Medulla oblongata (tissue), 1 donor: Measurements from ENCODE around the gene CFAP410.
"Not testable (repeated sequence)": the region's sequence is repeated elsewhere in the genome, so short reads cannot be mapped to it uniquely, and the experiment has no call there.

Experiments used
- DNase-seq: peaks from one replicate; pipeline ENCODE4 v3.0.0-alpha.2; 2015; ENCODE audit errors: extremely low spot score

CFAP410 gene

DNA sequence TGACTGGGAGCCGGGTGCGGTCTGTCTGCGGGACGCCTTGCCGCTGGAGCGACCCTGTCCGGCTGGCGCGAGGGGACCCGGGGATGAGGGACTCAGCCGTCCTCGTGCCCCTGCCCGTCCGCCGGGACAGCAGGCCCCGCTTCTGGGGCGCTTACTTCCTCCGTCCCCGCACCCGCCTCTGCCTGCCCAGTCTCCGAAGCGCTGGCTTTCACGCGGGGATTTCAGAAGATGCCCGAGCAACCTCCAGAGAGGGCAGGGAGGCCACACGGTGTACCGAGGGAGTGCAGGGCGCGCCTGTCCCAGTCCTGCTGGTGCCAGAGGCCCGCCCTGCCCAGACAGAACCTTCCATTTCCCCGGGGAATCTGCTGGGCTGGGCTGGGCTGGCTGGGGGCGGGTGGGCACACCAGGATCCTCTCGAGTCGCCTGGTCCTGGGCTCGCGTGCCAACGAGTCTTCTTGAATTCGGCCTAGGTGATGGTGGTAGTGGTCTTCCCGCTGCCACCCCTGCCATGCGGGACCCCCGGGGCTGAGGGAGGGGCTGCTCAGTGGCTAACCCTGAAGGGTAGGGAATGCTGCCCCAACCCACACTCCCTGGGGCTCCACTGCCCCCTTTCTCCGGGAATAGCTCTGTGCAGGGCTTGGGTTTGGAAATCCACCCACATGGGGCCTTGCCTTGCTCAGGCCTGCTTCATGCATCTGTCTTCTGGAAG lies 11.7 kb upstream of the CFAP410 start:
- no peak for DNase-seq

DNA sequence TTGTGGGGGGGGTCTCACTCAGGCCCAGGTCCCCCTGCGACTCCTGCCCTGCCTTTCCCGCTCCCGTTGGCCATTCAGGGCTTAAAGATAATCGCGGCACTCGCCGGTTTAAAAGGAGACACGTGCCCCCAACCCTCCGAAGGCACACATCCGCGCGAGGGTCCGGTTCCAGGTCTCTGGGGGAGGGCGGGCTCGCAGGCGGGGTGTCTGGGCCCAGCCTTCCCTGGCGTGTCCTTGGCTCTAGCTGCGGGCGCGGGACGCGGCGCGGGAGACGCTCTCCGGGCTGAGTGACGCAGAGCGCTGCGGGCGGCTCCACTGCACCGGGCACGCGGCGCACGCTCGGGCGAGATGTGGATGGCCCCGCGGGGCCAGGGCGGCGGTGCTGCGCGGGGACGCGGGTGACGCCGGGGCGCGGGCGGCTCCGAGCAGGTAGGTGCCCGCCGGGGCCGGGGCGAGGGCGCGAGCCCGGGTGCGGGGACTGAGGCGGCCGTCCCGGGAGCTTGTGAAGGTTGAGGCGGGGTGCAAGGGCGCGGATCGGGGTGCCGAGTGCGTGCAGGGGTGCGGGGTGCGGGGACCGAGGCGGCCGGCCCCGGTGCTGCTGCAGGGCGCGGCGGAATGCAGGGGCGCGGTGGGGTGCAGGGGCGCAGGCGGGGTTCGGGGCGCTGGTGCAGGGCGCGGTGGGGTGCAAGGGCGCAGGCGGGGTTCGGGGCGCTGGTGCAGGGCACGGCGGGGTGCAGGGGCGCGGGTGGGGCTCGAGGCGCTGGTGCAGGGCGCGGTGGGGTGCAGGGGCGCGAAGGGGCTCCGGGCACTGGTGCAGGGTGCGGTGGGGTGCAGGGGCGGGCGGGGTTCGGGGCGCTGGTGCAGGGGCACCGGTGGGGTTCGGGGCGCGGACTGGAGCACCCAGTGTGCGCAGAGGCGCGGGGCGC lies 10.9 kb upstream of the CFAP410 start:
- DNase-seq, result no peak

GRCh38 chr21:44349416-44349846 lies 10.2 kb upstream of the CFAP410 start:
- DNase-seq, result no peak

GRCh38 chr21:44348861-44349260 lies 9.7 kb upstream of the CFAP410 start:
- DNase-seq, result no peak

GRCh38 chr21:44347911-44348451 lies 8.8 kb upstream of the CFAP410 start:
- no peak for DNase-seq

GRCh38 chr21:44345495-44345894 lies 6.3 kb upstream of the CFAP410 start:
- DNase-seq, result no peak

GRCh38 chr21:44344541-44345183 lies 5.5 kb upstream of the CFAP410 start:
- DNase-seq, result no peak

GRCh38 chr21:44342981-44343380 lies 3.8 kb upstream of the CFAP410 start:
- not testable (repeated sequence) for DNase-seq

GRCh38 chr21:44341726-44342458 lies 2.7 kb upstream of the CFAP410 start:
- not testable (repeated sequence) for DNase-seq

DNA sequence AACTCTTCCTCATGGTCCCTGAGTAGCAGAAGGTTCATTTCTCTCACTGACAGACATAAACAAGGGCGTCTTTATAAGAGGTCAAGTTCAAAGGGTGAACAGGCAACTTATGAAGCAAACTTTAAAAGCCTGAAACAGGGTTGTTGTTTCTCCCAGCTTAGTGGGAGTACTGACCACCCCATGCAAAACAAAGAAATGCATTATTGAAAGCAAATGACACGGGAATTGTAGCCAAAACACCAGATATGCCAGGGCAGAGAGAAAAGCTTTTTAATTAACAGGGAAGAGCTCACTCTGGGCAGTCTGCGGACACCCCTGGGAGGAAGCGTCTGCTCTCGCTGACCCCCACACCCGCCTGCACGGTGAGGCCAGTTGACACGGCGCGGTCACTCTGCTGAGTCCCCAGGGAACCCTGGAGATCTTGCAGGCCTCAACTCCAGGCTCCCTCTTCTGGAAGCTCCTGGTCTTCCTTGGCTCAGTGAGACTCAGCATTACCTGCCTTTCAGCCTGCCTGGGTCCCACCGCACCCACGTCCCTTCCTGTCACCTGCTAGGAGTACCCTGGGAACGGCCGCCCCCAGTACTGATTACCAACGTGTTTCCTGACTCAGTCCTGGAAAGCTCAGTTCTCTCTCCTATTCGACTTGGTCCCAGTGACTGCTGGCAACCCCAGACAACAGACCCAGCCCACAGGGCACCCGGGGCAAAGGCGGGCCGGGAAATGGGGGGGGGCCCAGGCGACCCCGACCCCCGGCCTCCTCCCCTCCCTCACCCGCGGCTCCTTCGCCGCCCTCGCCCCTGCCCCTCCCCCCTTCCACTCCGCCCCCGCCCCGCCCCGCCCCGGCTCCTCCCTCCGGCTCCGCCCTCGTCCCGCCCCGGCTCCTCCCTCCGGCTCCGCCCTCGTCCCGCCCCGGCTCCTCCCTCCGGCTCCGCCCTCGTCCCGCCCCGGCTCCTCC lies 972 bp downstream of the CFAP410 start:
- DNase-seq, result peak; percentile 80

GRCh38 chr21:44337449-44337848 lies 1.7 kb downstream of the CFAP410 start:
- DNase-seq, result no peak

DNA sequence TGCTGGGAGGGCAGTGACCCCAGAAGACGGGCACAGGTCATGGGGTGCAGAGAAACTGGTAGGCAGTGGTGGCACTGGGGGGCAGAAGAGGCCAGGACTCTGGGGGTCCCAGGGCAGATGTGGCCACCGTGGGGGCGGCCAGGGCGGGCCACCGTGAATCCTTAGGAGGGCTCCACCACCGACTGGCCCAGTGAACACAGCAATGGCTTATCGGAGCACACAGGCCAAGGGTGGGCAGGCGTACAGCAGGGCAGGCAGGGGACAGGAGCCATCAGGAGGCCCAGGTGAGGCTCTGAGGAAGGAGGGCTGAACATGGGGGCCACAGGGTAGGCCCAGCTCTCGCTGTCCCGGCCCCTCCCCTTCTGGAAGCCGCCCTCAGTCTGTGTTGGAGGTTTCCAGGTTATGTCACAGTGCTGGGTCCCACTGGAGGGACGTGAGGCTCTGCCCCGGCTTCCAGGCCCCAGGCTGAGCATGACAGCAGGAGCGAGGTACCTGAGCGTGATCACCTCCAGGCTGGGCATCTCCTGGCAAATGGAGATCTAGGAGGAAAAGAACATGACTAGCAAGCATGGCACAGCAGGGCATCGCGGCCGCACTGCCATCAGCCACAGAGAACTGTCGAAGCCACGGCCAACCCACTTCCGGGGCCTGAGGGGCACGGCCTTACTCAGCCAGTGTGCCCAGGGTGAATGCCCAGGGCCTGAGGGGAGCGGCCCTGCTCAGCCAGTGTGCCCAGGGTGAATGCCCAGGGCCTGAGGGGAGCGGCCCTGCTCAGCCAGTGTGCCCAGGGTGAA lies 3.7 kb downstream of the CFAP410 start:
- no peak for DNase-seq

DNA sequence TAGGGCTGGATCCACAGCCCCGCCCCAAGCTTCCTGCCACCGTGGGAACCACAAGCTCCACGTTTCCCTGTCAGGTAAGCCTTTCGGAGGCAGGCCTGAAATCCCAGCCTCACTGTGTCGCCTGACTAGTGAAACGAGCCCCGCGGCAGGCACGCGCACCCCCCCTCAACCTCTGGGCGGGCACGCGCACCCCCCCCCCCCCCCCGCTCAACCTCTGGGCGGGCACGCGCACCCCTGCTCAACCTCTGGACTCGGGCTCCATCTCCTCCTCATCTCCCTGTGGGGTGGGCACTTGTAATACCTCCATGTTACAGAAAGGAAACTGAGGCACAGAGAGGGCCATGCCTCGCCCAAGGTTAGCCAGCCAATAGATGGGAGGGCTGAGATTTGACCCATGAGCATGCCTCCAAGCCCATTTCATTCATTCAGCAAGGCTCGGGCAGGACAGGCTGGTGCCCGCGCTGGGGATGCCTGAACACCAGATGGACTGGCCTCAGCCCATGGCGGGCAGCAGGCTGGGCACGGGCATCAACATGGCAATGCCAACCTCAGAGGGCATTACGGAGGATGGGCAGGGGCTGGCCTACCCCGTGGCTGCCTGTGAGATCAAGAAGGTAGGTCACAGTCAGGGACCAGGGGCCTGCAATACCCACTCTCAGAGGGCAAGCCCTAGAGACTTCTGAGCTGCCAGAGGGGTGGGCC lies 4.7 kb downstream of the CFAP410 start:
- DNase-seq, result no peak

DNA sequence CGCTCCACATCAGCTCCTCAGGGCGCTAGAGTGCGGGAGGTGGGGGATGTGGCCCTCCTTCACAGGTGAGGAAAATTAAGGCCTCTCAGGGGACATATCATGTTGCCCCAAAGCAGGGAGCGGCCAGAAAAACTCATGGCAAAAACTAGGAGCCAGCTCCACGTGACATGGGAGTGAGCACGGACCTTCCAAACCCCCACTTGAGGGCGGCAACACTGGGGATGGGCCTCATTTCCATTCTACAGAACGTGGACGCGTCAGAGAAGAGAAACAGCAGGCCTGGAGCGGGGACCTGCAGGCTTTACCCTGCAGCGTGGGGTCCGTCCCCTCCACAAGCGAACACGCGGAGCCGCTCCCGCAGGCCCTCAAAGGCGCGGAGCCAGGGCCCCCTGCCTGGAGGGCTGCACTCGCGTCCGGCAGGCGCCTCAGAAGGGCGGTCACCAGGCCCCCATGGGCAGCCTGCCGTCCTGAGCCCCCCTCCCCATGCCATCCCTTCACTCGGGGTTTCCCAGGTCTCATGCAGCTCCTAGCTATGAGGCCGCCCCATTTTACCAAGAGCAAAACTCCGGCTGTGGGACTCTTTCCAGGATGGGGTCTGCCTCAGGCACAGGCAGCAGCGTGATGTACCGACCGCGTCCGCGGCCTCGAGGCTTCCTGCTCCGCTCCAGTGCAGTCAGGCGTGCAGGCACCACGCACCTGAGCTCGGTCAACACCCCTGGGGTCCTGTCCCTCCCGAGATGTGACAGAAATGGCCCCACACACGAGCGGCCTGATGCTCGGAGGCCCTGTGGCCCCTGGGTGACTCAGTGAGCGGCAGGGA lies 5.5 kb downstream of the CFAP410 start:
- no peak for DNase-seq

DNA sequence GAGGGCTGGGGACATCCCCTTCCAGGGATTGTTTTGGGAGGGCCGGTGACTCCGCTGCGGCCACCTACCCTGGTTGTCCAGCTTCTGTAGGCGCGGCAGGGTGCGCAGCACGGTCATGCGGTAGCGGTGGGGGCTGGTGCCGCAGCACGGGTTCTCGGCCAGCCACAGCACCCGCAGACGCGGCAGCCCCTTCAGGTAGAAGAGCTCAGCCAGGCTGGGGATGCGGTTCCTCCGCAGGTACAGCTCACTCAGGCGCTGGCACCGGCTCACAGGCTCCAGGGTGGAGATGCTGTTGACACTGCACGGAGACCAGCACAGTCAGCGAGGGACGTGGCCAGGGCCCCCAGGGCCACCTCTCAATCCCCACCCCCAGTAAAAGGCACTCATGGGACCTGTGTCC lies 6.2 kb downstream of the CFAP410 start:
- no peak for DNase-seq

GRCh38 chr21:44332383-44332782 lies 6.8 kb downstream of the CFAP410 start:
- no peak for DNase-seq

- DNase-seq, result no peak
Observed at GRCh38 chr21:44331650-44332307, 7.4 kb downstream of the CFAP410 start.
